GM12891 (cell line): ENCODE measurements around the gene RHBDD3. TPM values are rescaled to one million over a fixed set of nuclear protein-coding genes. Genes with fewer than 3 reads are reported as not detected.

Experiments used
- DNase-seq: peaks from one replicate; pipeline ENCODE4 v3.0.0; 2011; ENCODE audit warnings: low spot score; ENCODE audit not compliant: insufficient read length
- FAIRE-seq: peaks from 2 replicates; lab custom pipeline; 2011; peaks lifted over from hg19 to GRCh38; lab: Jason Lieb, UNC
- PAX5 ChIP-seq: IDR thresholded peaks from 2 replicates; pipeline ENCODE4 v1.6.1; 2011; ENCODE audit warnings: low read length, moderate library complexity, mild to moderate bottlenecking; ENCODE audit not compliant: insufficient read depth, severe bottlenecking
- POLR2A ChIP-seq: IDR thresholded peaks from 2 replicates; pipeline ENCODE4 v1.6.1; 2011; ENCODE audit warnings: low read depth, low read length, control low read depth
- POLR2AphosphoS5 ChIP-seq: IDR thresholded peaks from 2 replicates; pipeline ENCODE4 v1.6.1; 2011; ENCODE audit warnings: low read depth, low read length, control low read depth
- POU2F2 ChIP-seq: IDR thresholded peaks from 2 replicates; pipeline ENCODE4 v1.6.1; 2011; ENCODE audit warnings: low read depth, mild to moderate bottlenecking, control low read depth, low read length, moderate library complexity
- SPI1 ChIP-seq: IDR thresholded peaks from 2 replicates; pipeline ENCODE4 v1.6.1; 2011; ENCODE audit warnings: low read depth, low read length, control low read depth
- TAF1 ChIP-seq: IDR thresholded peaks from 2 replicates; pipeline ENCODE4 v1.6.1; 2011; ENCODE audit warnings: low read depth, low read length, control low read depth
- polyA plus RNA-seq: library from polyadenylated mRNA; unstranded; fragments of >200 nt; gene quantifications from one replicate; pipeline ENCODE4 v1.2.1, GENCODE V29; 2012; ENCODE audit warnings: low read depth, missing spikeins, inconsistent platforms; ENCODE audit not compliant: missing spikeins

RHBDD3 gene
- polyA plus RNA-seq = 11.0 TPM

DNA sequence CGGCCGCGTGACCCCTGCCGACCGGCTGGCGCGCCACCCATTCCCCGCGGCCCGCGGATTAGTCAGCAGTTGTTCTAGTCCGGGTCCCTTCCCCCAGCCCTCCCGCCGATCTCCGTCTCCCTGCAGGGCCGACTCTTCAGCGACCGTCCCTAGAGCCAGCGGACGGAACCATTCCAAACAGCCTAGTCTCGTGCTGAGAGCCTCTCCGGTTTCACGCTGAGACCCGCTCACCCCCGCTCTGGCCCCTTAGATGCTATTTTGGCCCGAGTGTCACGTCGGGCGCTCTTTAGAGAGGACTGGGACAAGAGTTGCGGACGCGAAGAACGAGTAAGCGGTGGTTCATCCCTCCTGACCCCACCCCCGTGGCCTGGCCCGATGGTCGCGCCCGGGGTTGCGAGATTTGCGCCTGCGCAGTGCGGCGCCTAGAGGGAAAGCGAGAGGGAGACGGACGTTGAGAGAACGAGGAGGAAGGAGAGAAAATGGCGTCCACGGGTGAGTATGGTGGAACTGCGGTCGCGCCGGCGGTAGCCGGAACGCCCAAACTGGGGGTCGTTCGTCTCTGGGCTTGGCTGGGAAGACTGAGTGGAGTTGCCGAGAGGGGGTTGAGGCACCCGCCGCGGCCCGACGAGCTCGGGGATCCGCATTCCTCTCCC lies at the start of gene RHBDD3, which contains the start of gene EWSR1:
TSS of gene RHBDD3 (minus strand) at position 124 of the 653 bp plus-strand sequence. CDS start 2,355 bp downstream, outside the sequence.
TSS of gene EWSR1 (plus strand) at position 411 of the 653 bp plus-strand sequence. CDS start at position 480, 69 bp downstream.
- TF ChIP-seq POLR2A (peak; percentile 87), PAX5 (no peak), POLR2AphosphoS5 (peak; percentile 95), TAF1 (peak; percentile 97), POU2F2 (peak; percentile 44)
- FAIRE-seq = peak; percentile 98
- peak; percentile 91 for DNase-seq

DNA sequence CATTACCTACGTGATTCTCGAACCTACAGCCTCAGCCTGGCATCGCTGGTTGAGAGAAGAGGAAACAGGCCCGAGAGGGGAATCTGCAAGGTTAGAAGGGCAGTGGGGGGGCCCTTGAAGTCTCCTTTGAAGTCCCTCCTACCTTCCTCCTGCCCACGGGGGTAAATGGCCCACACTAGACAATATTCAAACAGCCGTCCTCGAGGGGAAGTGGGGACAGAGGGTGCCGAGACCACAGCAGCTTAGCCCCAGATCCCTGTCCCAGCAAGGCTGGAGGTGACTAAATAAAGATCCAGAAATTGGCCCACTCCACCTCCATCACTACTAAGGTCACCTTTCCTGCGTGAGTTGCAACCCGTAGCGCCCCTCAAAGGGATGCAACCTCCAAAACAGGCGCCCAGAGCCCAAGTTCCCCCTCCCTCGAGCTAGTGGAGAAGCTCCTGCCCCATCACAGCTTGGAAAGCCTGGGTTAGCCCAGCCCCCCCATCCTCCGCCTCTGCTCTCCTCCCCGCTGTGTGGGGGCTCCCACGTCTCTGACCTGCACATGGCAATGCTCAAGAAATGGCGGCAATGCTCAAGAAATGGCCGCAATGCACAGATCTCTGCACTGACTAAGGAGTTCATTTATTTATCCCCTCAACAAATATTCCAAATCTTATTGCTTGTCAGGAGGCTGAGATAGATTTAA lies 48.5 kb upstream of the RHBDD3 start:
- DNase-seq (no peak), FAIRE-seq (no peak)
- TF ChIP-seq POLR2AphosphoS5 = no peak
- no peak for TF ChIP-seq PAX5
- no peak for TF ChIP-seq SPI1
- no peak for TF ChIP-seq TAF1
- TF ChIP-seq POLR2A = no peak
- TF ChIP-seq POU2F2 = no peak

DNA sequence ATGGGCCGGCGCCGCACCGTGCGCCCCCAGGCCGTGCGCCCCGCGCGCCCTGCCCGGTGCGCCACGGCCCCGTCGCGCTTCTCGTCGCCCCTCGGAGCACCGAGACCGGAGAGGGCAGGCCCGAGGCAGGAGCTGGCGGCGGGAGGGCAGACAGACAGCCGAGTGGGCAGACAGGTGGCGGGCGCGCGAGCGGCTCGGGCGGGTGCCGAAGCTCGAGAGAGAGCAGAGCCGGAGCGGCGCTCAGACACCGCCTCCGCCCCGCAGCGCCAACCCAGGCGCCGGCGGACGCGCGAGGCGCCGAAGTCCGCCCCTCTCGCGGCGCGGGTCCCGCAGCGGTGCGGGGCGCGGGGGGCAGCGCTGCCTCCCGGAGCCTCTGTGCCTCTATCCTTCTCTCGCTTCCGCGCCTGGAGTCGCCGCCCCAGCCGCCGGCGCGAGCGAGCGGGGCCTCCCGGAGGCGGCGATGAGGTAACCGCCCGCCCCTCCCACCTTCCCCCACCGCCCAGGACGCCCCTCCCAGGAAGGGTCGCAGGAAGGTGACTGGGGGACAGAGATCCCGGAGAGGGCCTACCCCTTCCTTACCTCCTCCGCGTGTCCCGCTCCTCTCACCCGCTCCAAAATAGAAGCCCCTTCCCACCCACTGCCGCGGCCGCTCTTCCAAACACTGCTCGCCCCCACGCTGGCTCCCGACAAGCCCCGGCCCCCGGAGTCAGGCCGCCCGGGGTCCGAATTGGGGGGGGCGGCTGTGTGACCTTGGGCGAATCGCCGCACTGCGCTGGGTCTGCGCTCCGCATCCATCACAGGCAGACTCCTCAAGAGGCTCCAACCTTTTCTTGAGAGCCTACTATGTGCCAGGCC lies 47.7 kb upstream of the RHBDD3 start, which contains the start of gene RASL10A:
TSS of gene RASL10A (minus strand) at position 412 of the 855 bp plus-strand sequence. CDS start 451 bp downstream, outside the sequence.
- peak; percentile 62 for DNase-seq
- no peak for FAIRE-seq
- TF ChIP-seq POLR2AphosphoS5 (no peak), POLR2A (no peak), PAX5 (no peak), POU2F2 (no peak), SPI1 (no peak), TAF1 (no peak)

DNA sequence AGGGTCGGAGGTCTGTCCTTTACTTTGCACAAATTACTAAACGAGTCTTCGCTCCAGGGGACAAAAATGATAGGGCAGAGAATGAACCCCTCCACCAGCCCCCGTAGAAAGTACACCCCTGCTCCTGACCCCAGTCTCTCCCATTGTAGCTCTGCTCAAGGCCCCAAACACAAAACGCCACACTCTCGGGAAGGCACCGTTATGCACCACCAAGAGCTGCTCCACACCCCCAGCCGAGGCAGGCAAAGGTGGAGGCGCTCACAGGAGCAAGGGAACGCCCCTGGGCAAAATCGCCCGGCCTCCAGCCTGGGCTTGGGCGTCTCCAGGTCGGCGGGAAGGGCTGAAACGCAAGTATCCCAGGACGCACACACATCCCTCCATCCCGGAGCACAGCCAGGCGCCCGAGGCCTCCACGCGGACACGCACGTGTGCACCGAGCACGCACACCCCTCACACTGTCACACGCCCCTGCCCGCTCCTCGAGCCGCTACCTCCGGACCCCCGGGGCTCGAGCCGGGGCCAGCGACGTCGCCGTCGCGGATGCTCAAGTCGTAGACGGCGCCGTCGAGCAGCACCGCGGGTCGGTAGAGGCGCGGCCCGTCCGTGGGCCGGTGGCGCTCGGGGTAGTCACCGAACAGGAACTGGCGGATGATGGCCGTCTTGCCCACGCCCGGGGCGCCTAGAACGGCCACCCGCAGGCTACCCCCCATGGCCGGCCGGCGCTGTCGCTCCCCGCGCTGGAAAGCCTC lies 46.9 kb upstream of the RHBDD3 start:
- FAIRE-seq (no peak), DNase-seq (peak; percentile 39)
- TF ChIP-seq TAF1 = no peak
- TF ChIP-seq POU2F2 = no peak
- TF ChIP-seq POLR2A = no peak

DNA sequence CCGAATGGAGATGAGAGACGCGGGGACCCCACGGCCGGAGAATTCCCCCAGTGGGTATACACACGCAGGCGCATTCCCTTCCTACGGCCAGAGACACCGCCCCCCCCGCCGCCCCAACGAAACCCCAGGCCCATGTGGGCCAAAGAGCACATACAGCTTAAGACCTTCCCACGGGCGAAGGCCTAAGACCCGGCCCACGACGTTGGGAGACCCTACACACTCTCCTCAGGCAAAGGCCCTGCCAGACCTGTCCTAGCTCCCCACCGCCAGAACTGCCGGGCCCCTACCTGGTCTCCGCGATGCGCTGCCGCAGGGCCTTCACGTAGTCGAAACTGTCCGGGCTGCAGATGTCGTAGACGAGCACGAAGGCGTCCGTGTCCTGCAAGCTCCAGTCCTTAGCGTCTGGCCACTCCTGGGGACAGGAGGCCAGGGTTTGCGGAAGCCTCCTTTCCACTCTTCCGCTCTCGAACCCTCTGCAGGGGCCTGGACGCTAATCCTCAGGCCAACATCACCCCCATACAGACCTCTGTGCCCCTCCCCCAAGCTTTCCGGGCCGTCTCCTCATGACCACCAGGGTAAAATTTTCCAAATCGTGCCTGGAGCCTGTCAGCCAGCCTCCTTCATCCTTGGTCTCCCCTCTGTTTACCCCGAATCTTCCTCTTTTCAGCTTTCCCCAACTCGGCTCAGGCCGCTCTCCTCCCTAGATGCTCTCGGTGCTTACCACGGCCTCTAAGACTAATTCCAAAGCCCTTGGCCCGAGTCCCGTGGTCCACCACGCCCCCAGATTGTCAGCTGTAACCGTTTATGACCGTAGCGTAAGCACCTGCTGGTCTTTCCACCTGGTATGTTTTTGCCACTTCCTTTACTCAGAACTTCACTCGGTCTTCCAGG lies 46.0 kb upstream of the RHBDD3 start:
- FAIRE-seq = no peak
- no peak for TF ChIP-seq PAX5
- no peak for TF ChIP-seq POU2F2
- TF ChIP-seq POLR2A = no peak

DNA sequence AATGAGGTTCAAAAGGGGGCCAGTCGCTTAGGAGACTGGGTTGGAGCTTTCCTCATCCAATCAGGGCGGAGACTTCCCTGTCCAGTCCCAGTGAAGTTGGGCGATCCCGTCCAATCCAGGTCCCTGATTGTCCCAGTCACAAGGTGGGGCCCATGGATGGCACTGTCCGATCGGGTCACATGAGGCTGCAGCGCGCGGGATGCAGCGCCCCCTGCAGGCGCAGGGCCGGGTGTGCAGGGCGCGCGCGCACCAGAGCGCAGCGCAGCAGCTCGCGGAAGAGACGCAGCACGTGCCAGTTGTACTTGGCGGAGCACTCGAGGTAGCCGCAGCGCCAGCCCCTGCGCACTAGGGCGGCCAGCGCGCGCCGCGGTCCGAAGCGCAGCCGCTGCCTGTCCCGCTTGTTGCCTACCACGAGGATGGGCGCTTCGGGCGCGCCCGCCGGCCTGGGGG lies 45.4 kb upstream of the RHBDD3 start:
- peak; percentile 53 for DNase-seq
- FAIRE-seq = peak; percentile 35
- no peak for TF ChIP-seq TAF1
- TF ChIP-seq POU2F2 = no peak
- TF ChIP-seq PAX5 = no peak
- no peak for TF ChIP-seq POLR2A
- no peak for TF ChIP-seq POLR2AphosphoS5
- no peak for TF ChIP-seq SPI1

More for the DNA sequence above, 46.0 kb upstream of the RHBDD3 start:
- DNase-seq = peak; percentile 31

DNA sequence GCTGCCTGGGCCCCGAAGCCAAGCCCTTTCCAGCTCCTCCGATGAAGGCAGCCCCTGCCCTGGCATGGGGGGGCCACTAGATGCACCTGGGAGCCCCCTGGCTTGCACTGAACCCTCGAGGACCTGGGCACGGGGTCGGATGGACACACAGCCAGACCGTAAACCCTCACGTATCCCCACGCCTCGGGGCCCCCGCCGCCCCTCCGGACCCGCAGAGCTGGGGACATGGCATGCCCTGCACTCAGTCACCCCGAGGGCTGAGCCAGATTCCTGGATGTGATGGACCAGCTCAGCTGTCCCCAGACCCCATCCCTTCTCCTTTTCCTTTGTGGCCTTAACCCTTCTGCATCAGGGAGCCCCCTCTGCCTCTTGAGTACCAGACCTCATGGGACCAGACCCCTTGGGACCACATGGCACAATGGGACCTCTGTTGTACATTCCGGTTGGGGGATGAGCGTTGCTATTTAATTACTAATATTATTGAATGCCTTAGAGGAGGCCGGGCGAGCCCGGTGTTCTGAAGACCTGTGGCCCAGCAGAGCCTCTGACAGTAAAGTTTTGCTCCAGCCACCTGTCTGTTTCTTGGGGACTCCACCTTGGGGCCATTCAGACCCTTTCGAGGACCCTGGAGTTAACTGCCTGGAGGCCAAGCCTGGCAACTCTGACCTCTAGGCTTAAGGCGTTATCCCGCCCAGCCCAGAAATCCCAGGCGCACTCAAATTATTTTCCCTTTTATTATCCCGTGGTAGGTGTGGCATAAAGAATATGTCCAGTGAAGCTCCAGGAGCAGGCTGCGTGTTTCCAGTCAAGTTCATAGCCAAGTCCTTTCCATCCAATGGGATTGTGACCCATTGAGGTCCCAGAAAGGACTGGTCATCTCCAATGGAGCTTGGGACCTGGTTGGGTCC lies 44.7 kb upstream of the RHBDD3 start:
- DNase-seq = peak; percentile 15
- FAIRE-seq = no peak
- TF ChIP-seq POLR2AphosphoS5 = no peak
- TF ChIP-seq PAX5 = no peak
- no peak for TF ChIP-seq POU2F2
- TF ChIP-seq TAF1 = no peak
- no peak for TF ChIP-seq POLR2A
- TF ChIP-seq SPI1 = no peak
